ENCODE results near the gene TIAL1.

The TIAL1 gene

DNA sequence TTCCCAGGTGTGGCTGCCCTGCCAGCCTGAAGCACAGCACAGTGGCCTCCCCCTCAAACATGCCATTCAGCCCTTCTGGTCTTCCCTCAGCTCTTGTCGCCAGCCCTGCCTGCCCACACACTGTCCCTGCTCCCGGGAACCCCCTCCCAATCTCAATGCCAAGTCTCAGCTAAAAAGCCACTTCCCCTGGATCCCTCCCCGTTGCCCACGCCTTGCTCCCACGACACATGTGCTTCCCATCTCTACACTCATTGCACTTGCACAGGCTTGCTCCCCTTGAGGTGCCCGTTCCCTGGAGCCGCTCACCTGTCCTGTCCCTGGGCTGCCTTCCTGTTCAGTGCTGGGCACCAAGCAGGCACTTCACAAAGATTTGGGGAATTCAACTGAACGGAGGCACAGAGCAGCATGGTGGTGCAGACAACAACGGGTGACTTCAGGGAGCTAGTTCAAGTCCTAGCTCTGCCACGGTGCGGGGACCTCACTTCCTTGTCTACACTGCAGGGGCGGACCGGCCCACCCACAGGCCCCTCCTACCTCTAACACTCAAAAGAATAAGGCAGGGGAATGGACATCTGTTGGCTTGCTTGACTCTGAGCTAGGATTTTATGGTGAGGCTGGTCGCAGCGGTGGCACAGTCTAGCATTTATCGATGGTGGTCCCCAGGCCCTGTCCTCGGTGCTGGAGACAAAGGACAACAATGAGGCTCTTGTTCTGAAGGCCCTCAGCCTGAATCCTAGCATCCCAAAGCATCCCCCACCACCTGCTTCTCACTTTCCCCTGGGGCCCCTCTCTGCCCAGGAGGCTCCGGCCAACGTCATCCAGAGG, 72.7 kb downstream of the TIAL1 start:
- no peak overlapping the region for H3K4me3 ChIP-seq (ENCODE audit: low read length, poor library complexity, severe bottlenecking)
- H3K9me3 ChIP-seq (ENCODE audit: insufficient read depth, low read depth, low read length) = no peaks in the 10 kb centered on the region
- H3K4me2 ChIP-seq (ENCODE audit: low read depth, low read length, poor library complexity, severe bottlenecking) = no peak overlapping the region
- no peaks in the 10 kb centered on the region for H3K9me2 ChIP-seq (replicated peaks; ENCODE audit: low read depth, low read length)
- H3K4me1 ChIP-seq (ENCODE audit: insufficient read depth, low read length, poor library complexity, severe bottlenecking) = no peaks in the 10 kb centered on the region
- no peaks in the 10 kb centered on the region for H3K79me2 ChIP-seq (ENCODE audit: insufficient read depth, low read length)
- peaks cover 22% of the 10 kb centered on the region; the same call in 1 of the 2 replicates for H3K36me3 ChIP-seq (ENCODE audit: insufficient read depth, low read length)
- H3F3A ChIP-seq (ENCODE audit: low read depth) = no peaks in the 10 kb centered on the region
- no peak overlapping the region for H3K9ac ChIP-seq (ENCODE audit: low read depth, low read length, poor library complexity, severe bottlenecking)
- H3K27me3 ChIP-seq (ENCODE audit: insufficient read depth, low read length, poor library complexity, severe bottlenecking) = no peaks in the 10 kb centered on the region
- H2AFZ ChIP-seq (ENCODE audit: low read length) = no peak overlapping the region
- TF ChIP-seq EZH2phosphoT487 (IDR thresholded peaks at IDR 0.05; ENCODE audit: borderline replicate concordance) = no peak
- TF ChIP-seq, protein P1, sequence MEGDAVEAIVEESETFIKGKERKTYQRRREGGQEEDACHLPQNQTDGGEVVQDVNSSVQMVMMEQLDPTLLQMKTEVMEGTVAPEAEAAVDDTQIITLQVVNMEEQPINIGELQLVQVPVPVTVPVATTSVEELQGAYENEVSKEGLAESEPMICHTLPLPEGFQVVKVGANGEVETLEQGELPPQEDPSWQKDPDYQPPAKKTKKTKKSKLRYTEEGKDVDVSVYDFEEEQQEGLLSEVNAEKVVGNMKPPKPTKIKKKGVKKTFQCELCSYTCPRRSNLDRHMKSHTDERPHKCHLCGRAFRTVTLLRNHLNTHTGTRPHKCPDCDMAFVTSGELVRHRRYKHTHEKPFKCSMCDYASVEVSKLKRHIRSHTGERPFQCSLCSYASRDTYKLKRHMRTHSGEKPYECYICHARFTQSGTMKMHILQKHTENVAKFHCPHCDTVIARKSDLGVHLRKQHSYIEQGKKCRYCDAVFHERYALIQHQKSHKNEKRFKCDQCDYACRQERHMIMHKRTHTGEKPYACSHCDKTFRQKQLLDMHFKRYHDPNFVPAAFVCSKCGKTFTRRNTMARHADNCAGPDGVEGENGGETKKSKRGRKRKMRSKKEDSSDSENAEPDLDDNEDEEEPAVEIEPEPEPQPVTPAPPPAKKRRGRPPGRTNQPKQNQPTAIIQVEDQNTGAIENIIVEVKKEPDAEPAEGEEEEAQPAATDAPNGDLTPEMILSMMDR (conservative IDR thresholded peaks at IDR 0.05; ENCODE audit: low read length) = no peak
- no peaks in the 10 kb centered on the region for H4K20me1 ChIP-seq (ENCODE audit: insufficient read depth, low read length, poor library complexity, severe bottlenecking)

All from Loucy (cell line).